Measurements from ENCODE around the gene TPRN.
A peak's percentile ranks its signal among the peaks of the same experiment; 100 is the strongest.

Gene TPRN

GRCh38 chr9:137188490-137189296 lies 11.8 kb downstream of the TPRN start, which contains the start of the genes ANAPC2 and SSNA1:
TSS of gene ANAPC2 (minus strand) at chr9:137188560. CDS start at chr9:137188532, 28 bp downstream.
TSS of gene SSNA1 (plus strand) at chr9:137188676. CDS start at chr9:137188727, 51 bp downstream.
- DNase-seq (ENCODE audit: low read depth), result peak; percentile 82

- no peak for DNase-seq (ENCODE audit: low read depth)
These were observed 12.5 kb downstream of the TPRN start for GRCh38 chr9:137188086-137188489.

- DNase-seq (ENCODE audit: low read depth), result no peak
These were observed 13.2 kb downstream of the TPRN start for GRCh38 chr9:137187386-137187785.

GRCh38 chr9:137186385-137186784 lies 14.2 kb downstream of the TPRN start:
- DNase-seq (ENCODE audit: low read depth), result no peak

GRCh38 chr9:137185921-137186320 lies 14.6 kb downstream of the TPRN start:
- no peak for DNase-seq (ENCODE audit: low read depth)

GRCh38 chr9:137184881-137185660 lies 15.5 kb downstream of the TPRN start:
- no peak for DNase-seq (ENCODE audit: low read depth)

GRCh38 chr9:137183980-137184595 lies 16.5 kb downstream of the TPRN start:
- DNase-seq (ENCODE audit: low read depth), result no peak

- no peak for DNase-seq (ENCODE audit: low read depth)
These were observed 17.7 kb downstream of the TPRN start for GRCh38 chr9:137182836-137183235.

GRCh38 chr9:137181680-137182079 lies 18.9 kb downstream of the TPRN start:
- no peak for DNase-seq (ENCODE audit: low read depth)

GRCh38 chr9:137180491-137180890 lies 20.1 kb downstream of the TPRN start:
- DNase-seq (ENCODE audit: low read depth), result no peak

GRCh38 chr9:137179761-137180160 lies 20.8 kb downstream of the TPRN start:
- no peak for DNase-seq (ENCODE audit: low read depth)

GRCh38 chr9:137178939-137179630 lies 21.5 kb downstream of the TPRN start:
- no peak for DNase-seq (ENCODE audit: low read depth)

- DNase-seq (ENCODE audit: low read depth), result no peak
These were observed 22.2 kb downstream of the TPRN start for GRCh38 chr9:137178201-137178938.

GRCh38 chr9:137176302-137177182 lies 24.0 kb downstream of the TPRN start:
- no peak for DNase-seq (ENCODE audit: low read depth)

GRCh38 chr9:137175345-137175961 lies 25.1 kb downstream of the TPRN start:
- no peak for DNase-seq (ENCODE audit: low read depth)

GRCh38 chr9:137174722-137175293 lies 25.7 kb downstream of the TPRN start:
- no peak for DNase-seq (ENCODE audit: low read depth)

GRCh38 chr9:137173796-137174664 lies 26.5 kb downstream of the TPRN start:
- DNase-seq (ENCODE audit: low read depth), result no peak
